Left lobe of liver (tissue), 2 donors: ENCODE data around the gene TGFB2. TPM values are rescaled to one million over a fixed set of nuclear protein-coding genes. Genes with fewer than 3 reads are reported as not detected.

Source experiments
- ATAC-seq: fragments of 200-7000 bp; cut with Tn5 transposase; one replicate; pipeline ENCODE4 v1.9.1; 2020; ENCODE audit warnings: mild to moderate bottlenecking, moderate library complexity
- DNase-seq: peaks from one replicate; pipeline ENCODE4 v3.0.0-alpha.2; 2020; ENCODE audit warnings: low spot score
- total RNA-seq: library from RNA; stranded (reverse); gene quantifications from one replicate; pipeline ENCODE4 v1.2.1, GENCODE V29; 2021
- donor health status: DM: no; HTN: no; CAD: no; lungs with moderate emphysema.
- donor health status: DM: no; HTN: yes; CAD: no.

The TGFB2 gene
- total RNA-seq, 1 donor from 2014 or later, result 0.20 TPM

DNA sequence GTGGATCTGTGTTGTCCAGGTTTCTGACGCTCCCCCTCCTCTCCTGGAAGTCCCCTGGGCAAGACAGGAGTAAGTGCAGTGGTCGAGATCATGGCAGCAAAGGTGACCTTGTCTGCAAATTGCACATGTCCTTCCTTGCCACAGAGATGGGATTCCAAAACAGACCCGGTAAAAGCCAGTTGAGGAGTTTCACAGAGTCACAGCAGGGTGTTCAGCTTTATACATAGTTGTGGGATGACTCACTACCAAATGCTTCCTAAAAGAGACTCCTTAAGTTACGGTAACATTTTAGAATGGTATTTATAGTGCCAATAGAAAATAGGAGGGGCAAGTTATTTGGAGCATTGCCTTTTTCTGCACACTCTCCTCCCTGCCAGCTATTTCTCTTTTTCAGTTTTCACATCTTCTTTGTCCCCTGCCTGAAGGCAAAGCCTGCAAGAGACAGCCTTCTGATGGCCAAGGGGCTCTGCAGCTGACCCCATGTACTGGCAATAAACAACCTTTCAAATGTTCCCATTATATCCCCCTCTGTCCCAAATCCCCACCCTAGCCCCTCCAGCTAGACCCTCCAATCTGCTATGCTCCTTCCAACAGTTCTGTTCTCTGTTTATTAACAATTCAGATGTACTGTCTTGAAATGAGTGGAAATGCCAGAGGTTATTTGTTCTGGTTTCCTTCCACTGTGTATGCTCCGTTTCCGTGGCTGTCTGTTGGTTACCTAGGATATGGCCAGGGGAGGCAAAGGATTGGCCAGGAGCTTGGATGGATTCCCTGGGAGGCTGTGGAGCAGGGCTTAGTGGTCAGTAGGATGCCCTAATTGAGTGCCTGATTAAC lies 115.0 kb downstream of the TGFB2 start:
- DNase-seq (no peak), ATAC-seq (no peak)

DNA sequence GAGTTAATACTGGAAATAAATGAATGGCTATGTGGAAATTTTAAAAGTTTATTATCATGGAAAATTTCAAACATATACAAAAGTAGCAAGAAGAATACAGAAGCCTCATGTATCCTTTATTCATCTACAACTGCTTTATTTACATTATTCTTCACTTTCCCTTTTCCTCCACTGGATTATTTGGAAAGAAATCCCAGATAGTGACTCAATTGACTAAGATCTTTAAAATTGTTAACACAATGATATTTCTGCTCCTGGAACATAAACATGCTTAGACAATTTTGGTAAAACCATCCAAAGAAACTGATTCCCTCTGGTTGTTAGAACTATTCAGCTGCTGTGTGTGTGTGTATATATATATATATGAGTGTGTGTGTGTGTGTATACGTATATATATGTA lies 116.2 kb downstream of the TGFB2 start:
- DNase-seq (no peak), ATAC-seq (no peak)

DNA sequence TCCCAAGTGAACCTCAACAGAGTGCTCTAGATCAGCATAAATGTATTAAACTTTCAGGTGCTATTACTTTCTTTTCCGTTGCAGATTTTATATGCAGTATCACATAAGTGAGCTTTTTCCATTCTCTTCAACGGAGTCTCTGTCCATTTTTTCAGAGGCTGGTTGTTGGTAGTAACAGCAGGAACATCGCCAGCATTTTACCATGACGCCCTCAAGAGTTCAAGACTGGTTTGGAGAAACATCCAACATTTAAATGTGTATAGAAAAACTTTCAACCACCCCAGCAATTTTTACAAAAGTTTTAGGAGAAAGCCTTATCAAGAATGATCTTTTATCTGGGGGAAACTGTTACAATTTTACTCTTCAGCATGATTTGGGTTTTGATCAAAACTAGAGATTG lies 117.0 kb downstream of the TGFB2 start:
- ATAC-seq (no peak), DNase-seq (no peak)

DNA sequence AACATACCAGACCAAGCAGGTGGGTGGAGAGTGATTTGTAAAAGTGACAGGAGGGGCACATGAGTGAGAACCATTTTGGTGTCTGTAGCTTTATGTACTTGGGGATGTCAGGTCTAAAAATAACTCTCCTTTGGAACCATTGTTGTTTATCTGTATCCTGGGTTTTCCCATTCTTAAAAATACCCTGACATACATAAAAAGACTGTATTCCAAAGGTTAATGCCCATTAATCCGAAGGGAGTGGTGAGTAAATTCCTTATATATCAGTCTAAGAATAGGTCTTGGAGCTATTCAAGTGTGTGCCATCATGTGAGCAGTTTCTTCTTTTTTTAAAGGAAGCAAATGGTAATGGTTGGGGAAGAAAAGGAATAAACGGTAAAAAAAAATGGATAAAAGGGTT lies 117.5 kb downstream of the TGFB2 start:
- DNase-seq (no peak), ATAC-seq (no peak)

DNA sequence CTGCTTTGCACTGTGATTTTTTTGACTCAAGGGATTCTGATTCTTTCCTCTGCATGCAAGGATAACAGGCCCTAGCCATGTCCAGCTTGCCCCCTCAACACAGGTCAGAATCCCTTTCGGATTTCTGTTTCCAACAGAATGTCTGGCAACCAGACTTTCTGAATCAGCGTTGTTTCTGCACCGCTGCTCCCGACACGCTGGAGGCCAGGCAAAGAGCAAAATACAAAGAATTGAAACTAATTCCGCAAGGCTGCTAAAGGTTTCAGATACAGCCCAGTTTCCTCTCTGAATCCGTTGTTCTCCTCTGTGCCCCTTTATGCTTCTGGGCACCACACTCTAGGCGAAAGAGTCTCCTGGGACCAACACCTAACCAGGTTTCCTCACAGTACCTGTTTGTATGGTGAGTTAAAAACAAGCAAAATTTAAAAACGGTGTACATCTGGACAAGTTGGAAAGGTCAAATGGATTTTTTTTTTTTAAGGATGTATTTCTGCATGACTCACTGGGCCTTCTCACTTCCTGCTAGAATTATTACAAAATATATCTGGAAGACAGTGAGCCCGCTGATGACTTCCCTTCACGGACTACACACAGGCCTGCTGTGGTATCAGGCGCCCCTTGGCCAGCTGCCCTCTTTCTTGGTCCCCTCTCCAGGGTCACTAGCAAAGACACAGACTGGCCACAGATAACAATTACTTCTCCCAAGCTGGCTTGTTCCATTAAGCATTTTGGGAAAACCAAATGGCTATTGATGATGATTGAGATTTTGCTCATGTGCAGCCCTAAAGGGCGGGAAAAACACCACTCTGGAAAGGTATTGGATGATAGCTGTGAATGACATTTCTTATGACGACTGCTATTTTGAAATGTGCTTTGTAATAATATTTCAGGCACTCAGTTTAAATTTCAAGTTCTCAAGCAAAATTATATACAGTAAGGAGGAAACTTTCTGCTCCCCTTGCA lies 118.3 kb downstream of the TGFB2 start:
- ATAC-seq (peak; percentile 56), DNase-seq (peak; percentile 45)

DNA sequence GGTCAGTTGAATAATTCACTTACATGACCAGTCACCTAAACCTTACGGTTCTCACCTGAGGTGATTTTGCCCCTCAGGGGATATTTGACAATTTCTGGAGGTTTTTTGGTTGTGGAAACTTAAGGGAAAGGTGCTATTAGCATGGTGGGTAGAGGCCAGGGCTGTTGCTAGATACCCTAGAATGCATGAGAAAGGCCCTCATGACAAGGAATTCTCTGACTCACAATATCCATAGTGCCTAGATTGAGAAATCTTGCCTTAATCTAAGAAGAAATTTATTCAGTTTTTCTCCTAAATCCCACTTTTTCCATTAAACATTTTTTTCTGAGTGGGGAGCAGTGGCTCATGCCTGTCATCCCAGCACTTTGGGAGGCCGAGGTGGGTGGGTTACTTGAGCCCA lies 119.7 kb downstream of the TGFB2 start:
- no peak for DNase-seq
- no peak for ATAC-seq

DNA sequence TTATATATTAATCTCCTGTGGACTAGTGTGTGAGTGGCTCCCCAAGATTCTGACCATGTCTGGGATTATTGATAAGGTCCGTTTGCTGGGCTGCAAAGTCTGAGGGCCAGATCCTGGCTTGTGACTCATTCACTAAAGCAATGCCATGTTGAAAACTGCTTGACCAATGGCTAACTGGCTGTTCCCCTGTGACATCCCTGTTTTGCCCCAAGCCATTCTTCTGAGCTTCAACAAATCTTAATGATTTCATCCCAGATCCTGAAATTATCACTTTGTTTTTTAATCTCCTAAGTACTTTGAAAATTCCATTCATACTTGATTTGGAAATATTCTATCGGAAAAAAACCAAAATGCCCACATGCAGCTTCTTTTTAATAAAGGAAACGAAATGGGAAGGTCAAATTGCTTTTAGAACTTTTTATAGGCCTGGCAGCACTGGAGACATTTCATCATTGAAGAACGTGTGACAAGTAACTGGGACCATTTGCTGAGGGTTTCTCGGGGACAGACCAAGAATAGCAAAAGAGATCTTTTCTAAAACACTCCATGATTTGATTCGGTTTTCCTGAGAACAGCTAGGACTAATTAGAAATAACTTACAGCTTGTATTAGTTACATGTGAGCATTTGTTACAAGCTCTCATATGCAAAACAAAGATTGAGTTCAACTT lies 121.3 kb downstream of the TGFB2 start:
- ATAC-seq, result no peak
- no peak for DNase-seq

DNA sequence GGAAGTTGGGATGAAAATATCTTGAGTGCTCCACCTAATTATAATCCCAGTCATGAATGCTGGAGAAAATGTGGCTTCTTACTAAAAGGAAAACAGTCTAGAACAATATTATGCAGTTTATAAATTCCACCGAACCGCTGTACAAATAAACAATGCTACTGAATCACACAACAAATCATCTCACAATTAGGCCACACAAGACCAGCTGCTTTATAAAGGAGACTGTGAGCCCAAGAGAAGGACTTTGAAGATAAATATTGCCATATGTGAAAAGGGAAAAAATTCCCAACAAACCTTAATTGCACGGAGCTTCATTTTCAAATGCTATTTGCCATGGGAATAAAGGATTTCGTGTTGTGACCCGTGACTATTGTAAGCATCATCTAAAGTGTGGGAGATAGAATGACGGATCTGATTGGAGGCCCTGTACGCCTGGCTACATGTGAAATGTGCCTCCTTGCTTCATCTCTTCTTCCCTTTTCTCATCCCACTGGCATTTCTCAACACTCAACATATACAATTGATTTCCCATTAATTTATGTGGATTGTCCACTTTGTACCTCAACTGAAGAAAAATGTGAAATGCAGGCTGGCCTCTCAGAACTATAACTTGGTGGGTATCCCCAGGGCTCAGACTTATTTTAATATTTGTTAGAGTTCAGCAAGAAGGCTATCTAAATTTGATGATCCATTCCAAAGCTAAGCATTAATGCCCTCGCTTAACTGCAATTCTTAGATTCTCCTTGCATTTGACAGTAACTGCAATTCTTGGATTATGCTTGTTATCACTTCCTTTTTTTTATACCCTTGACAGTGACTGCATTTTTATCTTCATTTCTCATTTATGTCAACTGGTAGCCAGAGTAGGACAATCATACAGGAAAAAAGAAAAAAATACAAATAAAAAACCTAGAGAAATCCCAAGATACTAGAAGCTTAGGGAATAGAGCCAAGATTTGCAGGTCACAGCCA lies 122.3 kb downstream of the TGFB2 start:
- ATAC-seq, result no peak

DNA sequence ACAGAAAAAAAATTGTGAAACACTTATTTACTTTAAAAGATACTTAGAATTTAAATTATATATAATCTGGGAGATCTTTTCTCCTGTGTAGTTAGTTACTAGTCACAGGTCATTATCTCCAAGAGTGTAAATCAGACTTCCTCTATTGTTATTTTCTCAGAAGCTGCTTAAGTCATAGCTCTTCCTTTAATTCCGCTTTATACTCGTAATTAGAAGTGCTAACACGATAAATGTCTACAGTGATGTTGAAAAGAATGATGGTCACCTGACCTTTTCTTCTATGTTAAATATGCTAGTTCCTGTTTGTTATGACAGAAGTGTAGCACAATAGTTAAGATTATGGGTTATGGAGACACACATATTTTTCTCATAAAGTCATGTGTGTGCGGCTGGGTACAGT lies 123.6 kb downstream of the TGFB2 start:
- DNase-seq, result no peak
- no peak for ATAC-seq

More for the DNA sequence above, 122.3 kb downstream of the TGFB2 start:
- DNase-seq, result no peak

DNA sequence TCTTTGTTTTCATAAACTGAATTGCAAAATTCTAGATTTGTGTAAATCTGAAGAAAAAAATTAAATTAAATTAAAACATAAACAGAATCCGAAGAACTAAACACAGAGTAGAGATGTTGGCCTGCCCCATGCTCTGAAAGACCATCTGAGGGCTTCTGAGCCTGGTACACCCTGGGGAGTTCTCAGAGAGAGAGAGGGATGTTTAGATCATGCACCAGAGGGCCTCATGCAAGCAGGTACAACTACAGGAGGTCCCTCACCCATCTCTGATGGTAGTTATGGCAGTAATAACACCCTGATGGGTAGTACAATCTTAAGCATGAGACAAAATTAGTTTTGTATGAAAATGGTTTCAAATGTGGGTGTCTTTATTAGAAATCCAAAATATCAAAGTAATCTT lies 127.7 kb downstream of the TGFB2 start:
- no peak for DNase-seq
- no peak for ATAC-seq

DNA sequence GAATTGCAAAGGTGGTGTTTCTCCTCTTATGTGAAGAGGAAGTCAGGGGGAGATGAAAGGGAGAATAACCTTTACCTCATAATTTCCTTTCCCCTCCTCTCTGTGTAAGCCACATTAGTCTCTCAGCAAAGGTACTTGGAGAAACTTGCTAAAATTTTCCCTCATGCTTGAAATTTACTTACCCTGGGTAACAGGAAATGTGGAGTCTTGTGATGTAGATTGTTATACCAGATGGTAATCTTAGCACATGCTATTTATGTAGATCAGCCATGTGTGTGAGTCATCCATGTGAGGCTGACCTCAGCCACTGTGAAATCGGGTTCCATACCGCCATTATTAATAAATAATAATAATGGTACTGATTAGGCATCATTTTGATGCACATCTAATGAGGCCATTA lies 128.4 kb downstream of the TGFB2 start:
- no peak for ATAC-seq
- DNase-seq, result no peak

DNA sequence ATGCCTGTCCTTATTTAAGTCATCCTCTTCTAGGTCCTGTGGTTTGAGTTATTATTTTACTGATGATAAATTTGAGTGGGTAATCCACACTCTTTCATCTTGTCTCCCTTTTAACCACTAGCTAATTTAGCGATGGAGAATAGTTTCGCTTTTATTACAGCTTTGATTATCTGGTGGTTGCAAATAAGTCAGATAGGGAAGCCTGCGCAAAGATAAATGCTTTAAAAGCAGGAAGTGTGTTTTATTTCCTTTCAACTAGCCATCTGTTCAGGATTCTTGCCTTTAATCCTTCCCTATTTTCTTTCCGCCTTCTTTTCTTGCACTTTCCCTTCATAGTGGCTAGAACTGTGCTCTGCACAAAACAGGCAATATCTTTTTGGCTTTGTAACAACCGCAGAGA lies 129.0 kb downstream of the TGFB2 start:
- no peak for DNase-seq
- ATAC-seq, result no peak

DNA sequence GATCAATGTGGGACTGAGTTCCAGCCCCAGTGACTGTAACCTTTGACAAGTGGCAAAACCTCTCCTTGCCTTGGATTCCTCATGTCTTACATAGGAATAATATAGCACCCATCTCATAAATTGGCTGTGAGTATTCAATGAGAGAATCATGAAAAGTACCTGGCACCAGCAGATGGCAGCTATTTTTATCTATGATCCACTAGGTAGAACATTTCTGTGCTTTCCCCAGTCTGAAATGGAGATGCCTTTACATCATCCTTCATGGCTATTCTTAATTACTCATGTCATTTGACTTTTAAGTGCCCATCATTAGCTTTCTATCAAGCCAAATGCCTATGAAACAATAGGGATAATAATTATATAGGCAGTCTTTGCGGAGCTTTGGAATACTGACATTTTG lies 130.1 kb downstream of the TGFB2 start:
- ATAC-seq (no peak), DNase-seq (no peak)

DNA sequence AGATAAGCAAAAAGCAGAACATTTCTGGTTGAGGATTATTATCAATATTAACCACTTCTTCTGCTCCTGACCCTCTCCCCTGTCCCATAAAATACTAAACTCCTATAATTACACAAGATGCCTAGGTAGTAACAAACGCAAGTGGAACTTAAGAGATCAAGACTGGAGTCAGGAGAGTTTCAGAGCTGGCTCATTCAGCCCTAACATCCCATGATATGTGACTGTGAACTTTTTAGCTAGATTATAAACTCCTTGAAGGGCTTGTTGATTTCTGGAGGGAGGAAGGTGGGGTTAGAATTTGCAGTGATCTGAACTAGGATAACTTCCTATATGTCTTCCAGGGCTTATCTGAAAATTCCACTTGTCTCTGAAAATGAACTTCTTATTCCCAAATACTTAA lies 130.6 kb downstream of the TGFB2 start:
- ATAC-seq, result no peak
- DNase-seq, result no peak

DNA sequence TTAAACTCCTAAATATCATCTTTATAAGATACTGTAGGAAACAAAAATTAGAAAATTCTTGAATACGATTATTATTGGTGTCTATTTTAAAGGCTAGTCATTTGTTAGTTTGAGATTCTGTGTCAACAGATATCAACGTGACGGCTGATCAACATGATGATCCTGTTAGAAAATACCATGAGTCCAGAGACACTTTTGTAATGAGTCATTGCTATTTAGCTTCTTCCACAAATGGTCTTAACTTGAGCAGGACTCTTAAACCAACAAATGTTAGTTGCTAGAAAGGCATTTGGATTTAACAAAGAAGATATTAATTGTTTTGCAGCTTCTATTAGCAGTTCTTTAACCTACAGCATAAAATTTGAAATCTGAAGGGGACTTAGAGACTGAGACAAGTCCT lies 131.2 kb downstream of the TGFB2 start:
- ATAC-seq (no peak), DNase-seq (no peak)

DNA sequence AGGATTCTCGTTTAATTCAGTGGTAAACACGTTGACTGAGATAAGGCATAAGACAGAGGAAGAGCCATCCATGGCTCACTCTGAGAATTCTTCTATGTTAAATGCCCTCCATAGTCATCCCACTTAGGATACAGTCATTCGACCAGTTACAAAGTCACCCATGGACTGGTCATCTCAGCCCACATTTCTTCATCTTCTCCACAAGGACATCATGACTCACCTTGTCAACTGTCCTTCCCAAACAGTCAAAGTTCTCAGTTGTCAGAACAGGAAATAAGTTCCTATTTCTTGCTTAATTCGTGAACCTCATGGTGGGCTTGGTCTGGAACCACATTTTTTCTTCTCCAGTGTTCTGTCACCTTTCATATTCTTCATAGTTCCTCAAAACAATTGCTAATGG lies 133.2 kb downstream of the TGFB2 start:
- ATAC-seq (no peak), DNase-seq (no peak)

DNA sequence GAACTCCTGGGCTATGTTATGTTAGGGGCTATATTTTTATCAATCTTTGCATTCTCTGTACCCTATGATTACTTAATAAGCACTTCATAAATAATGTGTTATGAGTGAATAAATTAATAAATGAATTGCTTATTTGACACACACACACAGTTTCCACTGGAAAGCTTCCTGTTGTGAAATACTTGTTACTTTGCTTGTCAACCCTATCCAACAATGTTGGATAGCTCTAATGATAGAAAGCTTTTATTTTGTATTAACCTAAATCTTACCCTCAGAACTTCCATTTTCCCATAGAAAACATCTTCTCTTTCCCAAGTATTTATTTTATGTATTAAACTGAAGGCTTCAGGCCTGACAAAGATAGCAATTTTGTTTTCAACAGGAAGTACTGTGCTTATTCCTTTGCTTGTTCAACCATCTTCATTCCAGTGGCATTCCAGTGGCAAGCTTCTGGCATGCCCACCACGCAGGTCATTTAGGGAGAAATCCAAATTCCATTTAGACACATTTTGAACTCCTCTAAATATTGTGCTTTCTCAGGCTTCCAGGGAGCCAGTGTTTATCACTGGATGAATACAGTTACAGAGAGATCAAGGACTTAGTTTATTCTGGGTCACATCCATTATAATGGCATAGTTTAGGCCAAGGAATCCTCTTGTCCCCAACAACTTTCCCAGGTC lies 134.4 kb downstream of the TGFB2 start:
- no peak for DNase-seq
- ATAC-seq, result no peak

DNA sequence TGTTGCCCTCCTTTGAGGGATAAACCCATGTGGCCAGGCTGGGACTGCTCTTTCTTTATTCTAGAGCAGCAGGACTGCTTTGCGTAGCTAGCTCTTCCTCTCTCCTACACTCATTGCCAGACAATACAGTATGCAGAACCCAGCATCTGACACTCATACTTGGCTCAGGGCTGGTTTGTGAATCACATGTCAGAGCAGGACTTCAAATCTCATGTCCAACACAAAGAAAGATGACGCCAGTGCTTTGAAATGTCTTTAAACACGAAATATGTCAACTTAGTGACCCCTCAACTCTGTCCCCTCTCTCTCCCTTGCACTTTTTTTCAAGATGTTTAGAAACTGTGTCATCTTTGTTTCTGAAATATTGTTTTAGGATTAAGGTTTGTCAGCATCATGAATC lies 135.0 kb downstream of the TGFB2 start:
- no peak for DNase-seq
- no peak for ATAC-seq

DNA sequence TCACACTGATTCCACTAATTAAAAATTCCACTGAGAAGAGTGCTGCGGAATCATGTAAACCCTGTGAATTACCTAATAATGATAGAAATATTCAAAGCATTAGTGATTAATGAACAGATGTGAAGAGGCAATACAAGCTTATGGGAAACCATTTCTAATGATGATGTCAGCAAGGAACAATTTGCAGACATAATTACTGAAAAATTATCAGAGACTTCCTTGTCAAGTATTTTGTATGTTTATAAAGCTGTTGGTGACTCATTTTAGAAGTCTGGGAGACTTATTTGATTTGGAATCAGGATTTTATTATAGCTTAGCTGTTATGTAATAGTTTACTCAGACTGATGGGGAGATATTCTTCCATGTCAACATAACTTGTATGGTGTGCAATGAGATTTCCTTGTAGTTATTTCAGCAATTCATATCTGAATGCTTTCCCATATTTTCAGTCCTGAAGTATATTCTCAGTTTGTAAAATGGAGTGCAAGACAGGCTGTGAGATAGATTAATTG lies 135.5 kb downstream of the TGFB2 start:
- DNase-seq (no peak), ATAC-seq (peak; percentile 29)
